NCI-H1930 (cell line): ENCODE measurements around the gene RFTN1.

Source experiments
- DNase-seq, 2 experiments: peaks; one replicate each; lab custom pipeline; 2025; lab: John Stamatoyannopoulos, UW

The RFTN1 gene

DNA sequence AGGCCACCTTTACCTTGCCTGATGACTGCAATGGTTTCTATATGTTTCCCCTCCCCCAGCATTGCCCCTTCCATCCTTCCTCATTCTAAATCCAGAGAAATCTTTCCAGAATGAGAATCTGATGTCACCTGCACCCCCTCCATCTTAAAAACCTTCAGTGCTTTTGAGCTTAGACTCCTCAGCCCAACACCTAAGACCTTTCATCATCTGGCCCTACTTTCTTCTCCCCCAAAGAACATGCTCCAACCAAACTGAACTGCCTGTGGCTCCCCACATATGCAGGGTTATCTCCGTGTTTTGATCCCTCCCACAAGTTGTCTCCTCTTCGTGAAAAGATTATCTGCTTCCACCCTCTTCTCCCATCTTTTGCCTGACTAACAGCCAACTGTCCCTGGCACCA is 27.3 kb downstream of the RFTN1 start:
- DNase-seq, result no peak

DNA sequence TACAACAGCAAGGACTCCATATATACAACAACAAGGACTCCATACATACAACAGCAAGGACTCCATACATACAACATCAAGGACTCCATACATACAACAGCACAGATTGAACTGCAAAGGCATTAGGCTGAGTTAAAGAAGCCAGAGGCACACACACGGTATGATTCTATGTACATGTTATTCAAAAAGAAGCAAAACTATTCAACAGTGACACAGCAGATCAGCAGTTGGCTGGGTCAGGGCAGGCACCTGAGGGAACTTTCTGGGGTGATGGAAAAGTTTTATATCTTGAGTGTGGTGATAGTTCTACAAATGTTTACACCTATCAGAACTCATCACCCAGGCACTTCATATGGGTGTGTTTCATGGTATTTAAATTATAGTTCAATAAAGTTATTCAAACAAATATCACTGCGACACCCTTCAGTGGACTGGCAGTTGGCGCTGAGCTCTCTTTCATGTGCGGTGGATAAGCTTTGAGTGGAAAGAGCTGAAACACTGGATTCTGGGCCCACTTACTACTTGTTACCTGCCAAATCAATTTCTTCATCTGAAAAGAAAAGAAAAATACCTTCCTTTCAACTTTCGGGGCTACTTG is 28.0 kb downstream of the RFTN1 start:
- DNase-seq, result no peak

DNA sequence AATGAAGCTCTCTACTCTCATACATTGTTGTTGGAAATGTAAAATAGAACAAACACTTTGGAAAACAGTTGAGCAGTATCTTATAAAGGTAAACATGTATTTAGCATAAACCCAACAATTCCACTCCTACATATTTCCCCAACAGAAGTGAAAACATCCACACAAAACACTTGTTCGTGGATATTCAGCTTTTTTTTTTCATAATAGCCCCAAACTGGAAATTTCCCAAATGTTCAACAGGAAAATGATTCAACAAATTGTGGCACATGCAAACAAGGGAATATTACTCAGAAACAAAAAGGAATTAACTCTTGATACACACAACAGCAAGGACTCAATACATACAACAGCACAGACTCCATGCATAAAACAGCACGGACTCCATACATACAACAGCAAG is 28.5 kb downstream of the RFTN1 start:
- DNase-seq, result no peak

DNA sequence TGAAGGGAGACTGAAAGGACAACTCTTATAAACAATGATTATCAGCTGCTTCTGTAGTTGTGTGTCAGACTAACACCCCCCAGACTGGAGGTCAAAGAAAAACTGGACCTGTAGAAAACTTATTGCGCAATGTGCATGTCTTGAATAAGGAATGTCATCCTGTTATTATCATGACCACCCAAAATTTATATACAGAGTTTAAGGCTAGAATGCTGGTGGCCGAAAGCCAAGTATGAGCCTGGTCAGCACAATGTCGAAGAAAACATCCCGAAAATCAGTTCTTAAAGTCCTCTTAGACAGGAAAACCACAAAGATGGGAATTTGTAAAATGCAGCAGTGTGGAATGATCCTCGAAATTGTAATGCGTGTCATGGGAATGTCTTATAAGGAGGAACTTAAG is 29.3 kb downstream of the RFTN1 start:
- no peak for DNase-seq

DNA sequence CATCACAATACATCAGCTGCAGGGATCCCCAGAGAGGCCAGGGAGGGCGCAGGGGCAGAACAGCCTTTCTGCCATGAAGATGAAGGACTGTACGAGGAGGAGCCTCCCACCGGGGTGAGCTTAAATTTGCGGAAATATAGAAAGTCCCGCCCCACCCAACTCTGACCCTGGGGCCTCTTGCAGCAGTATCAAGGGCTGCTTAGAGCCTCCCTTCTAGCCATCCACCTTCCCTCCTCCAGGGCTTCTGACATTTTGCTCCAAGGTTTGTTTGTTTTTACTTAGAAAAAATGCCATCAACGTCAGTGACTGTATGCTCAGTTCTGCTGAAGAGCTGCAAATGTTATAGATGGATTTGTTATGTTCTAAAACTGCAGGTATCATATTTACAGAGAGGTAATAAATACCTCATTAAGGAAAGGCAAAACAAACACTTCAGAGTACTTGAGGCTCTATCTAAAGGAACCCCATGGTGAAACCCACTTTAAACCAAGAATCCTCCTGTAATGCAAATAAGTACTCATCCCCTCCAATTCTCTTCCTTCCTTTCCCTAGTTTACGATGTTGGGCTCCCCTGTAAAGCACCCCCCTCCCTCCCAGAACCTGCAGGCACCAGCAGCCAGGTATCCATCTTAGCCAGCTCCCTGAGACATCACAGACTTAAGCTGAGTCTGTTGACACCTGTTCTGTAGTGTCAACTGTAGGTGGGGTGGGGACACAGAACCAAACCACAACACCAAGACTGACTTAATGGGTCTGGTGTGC is 30.5 kb downstream of the RFTN1 start:
- DNase-seq, result no peak

DNA sequence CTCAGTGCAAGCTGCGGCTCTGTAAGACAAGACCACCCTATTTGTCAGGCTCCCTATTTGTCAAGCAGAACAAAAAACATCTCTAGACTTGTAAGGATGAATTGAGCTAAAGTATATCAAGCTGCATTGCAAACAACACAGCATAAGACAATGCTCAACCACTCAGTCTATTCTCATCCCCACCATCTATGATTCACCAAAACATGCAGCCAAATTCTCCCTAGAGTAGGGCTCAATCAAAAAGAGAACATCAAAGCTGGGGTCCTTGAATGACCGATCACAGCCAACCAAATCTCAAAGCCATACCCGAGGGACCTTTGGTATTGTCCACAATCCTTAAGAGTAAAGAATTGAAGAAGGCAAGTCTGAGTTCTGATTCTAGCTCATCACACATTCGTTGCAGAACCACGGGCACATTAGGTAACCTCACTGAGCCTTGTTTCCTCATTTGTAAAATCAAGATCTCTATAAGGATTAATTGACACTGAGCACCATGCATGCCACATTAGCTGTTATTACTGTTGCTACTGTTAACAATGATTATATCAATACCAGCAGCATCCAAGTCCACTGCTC is 31.2 kb downstream of the RFTN1 start:
- no peak for DNase-seq

DNA sequence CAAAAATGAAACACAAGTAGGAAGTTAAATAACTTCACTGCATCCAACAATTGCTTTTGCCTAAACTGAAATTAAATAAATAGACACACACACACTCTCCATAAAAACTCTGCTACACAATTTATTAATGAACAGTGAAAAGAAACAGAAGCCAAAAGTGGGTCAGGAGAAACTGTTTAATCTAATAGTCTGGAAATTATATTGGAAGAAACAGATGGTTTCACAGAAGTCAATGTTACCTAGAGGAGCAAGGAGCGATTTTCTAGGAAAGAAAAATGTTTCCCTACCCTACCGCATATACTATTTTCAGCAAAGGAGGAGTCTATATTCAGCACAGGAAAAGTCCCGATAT is 32.0 kb downstream of the RFTN1 start:
- DNase-seq, result no peak

DNA sequence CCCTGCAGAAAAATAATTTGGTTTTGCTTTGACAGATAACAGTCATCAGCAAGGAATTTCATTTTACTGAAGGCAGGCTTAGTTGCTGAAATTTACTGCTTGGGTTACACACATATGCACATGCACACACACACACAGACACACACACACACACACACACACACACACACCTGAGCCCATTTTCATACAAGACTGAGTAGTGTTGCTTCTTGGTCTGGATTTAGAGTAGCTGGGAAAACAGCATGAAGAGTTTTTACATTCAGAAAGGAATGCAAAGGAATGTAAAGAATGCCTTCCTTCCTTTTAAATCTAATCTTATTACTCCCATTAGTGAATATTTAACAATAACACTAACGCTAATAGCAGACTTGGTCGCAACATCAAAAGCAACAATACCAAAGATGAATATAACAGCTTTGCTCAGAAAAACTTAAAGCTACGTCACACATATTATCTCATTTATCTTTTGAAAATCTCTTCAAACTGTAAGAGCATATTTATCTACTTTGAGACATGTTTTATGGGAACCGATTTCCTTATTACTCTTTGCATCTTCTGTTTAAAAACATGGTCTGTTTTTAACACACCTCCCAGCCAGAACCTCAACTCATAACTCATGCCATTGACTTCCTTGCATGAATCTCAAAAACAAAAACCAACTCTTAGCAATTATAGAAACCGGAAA is 32.5 kb downstream of the RFTN1 start:
- no peak for DNase-seq

DNA sequence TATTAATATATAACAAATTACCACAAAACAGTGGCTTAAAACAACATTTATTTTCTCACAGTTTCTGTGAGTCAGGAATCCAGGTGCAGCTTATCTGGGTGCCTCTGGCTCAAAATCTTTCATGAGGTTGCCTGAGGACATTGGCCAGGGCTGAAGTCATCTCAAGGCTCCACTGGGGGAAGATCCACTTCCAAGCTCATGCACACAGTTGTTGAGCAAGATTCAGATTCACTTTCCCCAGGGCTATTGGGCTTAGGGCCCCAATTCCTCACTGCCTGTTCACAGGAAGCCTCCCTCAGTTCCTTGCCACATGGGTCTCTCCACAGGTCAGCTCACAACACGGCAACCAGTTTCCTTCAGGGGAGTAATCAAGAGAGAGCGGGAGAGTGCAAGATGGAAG is 35.0 kb downstream of the RFTN1 start:
- DNase-seq, result no peak

DNA sequence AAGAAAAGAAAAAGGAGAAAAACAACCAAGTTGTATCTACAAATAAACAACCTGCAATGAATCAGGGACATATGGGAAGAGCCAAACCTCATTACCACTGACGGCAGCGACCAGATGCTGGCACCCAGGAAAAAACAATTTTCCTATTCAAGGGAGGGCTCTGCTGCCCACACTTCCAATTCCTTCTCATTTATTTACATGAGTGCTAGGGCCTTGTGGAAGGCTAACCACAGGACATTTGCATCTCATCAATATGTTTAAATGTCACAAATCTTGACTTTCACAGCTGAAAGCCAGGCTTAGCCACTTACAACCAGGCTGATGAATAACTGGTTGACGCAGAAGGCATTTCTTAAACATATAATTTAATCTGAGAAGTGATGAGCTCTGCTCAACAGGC is 36.0 kb downstream of the RFTN1 start:
- DNase-seq, result no peak

DNA sequence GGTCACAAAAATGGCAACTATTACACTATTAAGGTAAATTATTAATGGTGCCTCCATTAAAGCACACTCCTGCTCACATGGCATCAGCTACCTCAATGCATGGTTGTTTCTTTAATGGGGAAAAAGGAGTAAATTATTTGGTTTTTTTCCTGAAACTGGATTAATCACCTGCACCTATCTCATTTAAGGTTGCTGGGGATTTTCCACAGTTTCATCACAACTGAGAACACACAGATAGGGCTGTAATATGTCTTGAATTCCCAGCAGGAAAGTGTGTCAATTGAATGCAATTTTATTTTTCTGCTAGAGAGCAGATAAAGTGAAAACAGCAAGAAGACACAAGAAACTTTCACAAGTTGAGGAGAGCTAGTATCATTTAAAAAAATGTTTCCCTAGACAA is 36.4 kb downstream of the RFTN1 start:
- no peak for DNase-seq

DNA sequence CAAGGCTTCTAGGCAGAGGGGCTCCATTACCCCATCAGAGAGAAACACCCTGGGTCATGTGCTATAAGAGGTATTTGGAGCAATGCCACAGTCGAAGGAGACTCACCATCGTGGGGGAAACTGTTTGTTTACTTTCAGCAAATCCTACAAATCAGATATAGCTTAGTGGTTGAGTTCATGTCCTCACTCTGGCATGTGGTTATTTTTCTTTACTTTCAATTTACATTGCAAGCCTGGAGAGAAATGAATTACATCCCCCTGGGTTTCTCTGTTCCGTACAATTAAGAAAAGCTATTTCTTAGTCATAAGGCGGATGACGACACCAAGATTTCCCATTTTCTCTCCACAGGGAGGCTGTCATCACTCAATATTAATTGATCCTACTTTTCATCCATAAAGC is 36.9 kb downstream of the RFTN1 start:
- DNase-seq, result no peak

DNA sequence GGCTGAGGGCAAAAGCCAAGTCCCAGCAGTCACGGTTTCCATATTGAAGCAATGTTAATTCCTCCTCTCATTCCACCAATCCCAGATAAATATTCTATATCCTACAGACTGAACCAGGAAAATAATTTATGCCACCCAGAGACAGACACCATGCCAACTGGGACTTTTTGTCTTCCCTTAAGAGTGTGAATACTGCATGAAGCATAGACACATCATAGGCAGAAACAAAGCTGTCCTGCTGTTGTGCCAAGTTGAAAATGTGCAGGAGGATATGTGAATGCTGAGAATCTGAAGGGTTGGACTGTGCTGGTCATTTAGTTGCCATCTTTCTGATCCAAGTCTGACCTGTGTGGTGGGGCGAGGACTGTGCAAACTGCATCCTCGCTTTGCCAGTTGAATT is 37.7 kb downstream of the RFTN1 start:
- no peak for DNase-seq

DNA sequence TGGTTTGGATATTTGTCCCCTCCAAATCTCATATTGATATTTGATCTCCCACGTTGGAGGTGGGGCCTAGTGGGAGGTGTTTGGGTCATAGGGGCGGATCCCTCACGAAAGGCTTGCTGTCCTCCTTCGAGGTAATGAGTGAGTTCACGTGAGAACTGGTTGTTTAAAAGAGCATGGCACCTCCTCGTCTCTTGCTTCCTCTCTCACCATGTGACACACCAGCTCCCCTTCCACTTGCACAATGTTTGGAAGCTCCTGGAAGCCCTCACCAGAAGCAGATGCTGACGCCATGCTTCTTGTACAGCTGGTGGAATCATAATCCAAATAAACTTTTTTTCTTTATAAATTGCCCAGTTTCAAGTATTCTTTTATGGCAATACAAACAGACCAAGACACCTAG is 38.6 kb downstream of the RFTN1 start:
- DNase-seq, result no peak

DNA sequence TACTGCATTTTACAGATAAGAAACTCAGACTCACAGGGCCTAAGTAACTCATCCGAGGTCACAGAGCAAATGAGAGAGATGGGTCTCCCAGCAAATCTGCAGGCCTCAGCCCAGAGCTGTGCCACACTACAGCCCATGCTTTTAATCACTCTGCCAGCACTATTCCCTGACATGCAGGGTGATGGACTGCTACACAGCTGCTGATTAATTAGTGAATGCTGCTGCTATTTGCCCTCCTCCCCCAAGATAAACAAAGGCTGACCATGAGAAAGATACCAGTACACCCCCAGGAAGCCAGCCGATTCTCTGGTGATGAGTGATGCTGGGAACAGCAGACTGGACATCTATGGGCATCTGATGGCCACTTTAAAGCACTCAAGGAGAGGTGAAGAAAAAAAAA is 39.3 kb downstream of the RFTN1 start:
- no peak for DNase-seq

DNA sequence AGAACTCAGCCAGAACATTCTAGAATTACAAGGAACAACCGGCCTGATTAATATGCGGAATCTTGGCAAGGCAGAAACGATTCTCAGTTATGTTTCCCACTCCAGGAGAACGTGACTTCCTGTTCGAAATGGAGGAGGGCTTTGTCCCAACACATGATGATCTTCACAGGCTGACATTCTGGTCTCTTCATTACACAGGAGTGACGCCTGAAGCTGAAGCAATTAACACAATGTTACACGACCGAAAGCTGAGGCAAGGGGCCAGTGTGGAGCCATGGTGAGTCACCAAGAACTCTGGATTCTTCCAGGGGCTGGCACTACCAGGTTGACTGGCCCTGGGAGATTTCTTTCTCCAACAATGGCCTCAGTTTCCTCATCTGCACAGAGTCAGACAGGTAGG is 40.9 kb downstream of the RFTN1 start:
- no peak for DNase-seq

DNA sequence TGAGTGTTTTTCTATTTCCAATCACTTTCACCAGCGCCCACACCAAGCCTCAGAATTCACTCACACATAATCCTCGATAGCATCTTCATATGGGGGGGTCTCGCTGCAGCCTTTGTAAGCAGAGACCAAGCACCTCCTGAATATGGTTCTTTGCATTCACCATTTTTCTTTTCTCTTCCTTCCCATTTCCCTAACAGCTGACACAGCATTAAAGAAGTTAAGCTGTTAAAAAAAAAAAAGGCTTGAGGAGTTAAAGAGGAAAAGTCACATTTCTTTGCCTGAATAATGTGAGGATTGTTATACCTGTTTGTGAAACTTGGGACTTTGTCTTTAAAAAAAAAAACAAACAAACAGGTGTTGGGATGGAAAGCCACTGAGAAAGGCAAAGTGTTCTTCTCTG is 41.6 kb downstream of the RFTN1 start:
- DNase-seq, result no peak

DNA sequence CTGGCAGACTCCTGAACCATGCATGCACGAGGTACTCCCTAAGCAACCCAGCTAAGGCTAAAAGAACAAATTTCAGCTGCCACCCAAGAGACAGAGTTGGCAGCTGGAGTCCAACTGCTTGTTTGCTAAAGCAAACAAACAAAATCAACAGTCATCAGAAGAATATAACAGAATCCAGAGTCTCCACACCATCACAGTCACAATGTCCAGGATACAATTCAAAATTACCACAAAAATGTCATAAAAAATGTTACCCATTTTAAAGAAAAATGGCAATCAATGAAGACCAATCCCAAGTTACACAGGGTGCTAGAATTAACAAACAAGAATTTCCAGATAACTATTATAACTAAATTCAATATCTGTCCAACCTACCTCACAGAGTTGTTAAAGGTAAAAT is 42.9 kb downstream of the RFTN1 start:
- no peak for DNase-seq

DNA sequence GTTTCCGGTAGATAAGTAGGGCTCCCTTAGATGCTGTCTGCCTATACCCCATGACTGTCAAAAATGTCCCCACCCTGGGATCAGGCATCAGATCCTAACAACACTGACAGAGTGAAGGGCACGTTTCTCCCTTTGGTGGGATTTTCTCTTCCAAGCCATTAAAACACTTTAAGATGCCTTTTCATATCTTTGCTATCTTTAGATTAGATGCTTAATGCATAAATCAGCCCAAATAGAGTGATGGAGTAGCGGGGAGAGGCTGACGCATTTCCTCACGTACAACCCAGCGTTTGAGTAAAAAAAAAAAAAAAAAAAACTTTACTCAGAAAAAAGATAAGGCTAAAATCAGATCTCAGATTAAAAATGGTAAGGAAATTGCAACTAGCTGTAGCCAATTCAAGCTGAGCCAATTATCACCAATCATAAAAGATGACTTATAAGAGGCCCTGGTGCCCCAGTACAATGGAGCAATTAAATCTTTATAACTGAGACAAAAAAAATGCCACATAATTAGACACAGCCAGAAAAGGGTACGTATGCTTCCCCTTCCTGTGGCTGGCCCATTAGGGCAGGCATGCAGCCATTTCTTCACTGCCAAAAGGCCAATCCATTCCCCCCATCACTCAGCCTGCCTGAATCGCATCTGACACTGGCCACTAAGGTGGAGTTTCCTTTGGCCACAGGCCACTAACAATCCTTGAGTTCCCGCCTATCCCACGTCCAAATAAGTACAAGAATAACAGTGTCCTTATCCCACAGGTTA is 45.0 kb downstream of the RFTN1 start:
- no peak for DNase-seq

DNA sequence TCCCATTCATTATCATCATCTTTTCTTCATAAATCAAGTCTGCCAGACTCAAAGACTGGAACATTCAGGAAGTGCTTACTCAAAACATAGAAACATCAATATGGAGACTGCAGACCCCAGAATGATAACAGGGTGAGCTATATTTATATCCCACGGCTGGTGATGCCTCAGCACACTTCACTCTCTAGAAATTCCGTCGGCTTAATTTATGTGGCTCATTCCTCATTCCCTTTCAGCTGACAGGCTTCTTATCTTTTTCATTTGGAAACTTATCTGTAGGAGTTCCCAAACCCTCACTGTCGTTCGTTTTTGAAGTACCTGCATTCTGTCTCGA is 45.5 kb downstream of the RFTN1 start:
- no peak for DNase-seq

DNA sequence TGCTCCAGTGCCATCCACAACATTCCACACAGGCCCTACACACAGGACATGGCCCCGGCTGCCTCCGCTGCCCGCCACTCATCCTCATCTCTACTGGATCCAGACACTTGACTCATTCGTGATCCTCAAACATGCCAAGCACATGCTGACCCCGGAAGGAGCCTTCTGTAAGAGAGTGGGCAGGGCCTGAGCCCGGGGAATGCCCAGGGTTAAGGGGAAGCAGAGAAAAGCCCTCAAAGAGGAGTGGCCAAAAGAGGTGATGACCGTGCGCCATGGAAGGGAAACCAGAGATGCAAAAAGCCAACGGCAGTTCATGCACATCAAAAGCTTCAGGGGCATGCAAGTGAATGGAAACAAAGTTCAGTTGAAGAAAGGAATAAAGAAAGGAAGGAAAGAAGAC is 46.1 kb downstream of the RFTN1 start:
- DNase-seq, result no peak

DNA sequence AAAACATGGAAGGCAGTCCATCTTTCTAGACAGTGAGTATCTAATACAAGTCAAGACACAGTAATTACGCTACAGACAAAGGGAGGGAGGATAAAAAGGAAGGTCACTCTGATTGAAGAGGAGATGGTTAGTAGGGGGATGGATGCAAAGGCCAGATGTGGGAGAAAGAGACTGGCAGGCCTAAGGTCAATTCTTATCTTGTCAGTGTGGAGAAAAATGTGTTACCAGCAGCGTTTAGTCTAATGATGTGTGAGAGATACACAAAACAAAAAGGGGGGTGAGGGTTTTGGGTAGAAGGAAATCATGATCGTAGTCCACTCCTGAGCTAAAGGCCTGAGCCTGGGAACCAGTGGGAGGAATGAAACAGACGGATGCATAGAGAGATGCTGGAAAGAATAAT is 46.7 kb downstream of the RFTN1 start:
- DNase-seq, result no peak
